Activated naive CD4-positive, alpha-beta T cell treated with anti-CD3 and anti-CD28 coated beads, Interleukin-2, amount 10 ng/mL, durations not matched to agents 7 days and 5 days (primary cell): ENCODE data around the gene B2M.

Source experiments
- CTCF ChIA-PET: fragments of 350-600 bp; sonication (Branson Sonifier 250); formaldehyde crosslinking; loops from one replicate; lab custom pipeline; 2021; ENCODE audit warnings: antibody characterized with exemption; lab: Charles Lee
- DNase-seq: peaks from one replicate; pipeline ENCODE4 v3.0.0-alpha.2; 2020
- H3K27ac Mint-ChIP-seq: one replicate; pipeline ENCODE4 v1.8.0; 2021; ENCODE audit warnings: mild to moderate bottlenecking, moderate library complexity, mixed read lengths
- H3K27me3 Mint-ChIP-seq: one replicate; pipeline ENCODE4 v1.8.0; 2021; ENCODE audit warnings: mild to moderate bottlenecking, mixed read lengths
- H3K36me3 Mint-ChIP-seq: one replicate; pipeline ENCODE4 v1.8.0; 2021; ENCODE audit warnings: mixed read lengths
- H3K4me1 Mint-ChIP-seq: one replicate; pipeline ENCODE4 v1.8.0; 2021; ENCODE audit warnings: mixed read lengths
- H3K4me3 Mint-ChIP-seq: one replicate; pipeline ENCODE4 v1.8.0; 2021; ENCODE audit warnings: mild to moderate bottlenecking, moderate library complexity, mixed read lengths
- H3K9me3 Mint-ChIP-seq: one replicate; pipeline ENCODE4 v1.8.0; 2021; ENCODE audit warnings: mixed read lengths

The B2M gene

DNA sequence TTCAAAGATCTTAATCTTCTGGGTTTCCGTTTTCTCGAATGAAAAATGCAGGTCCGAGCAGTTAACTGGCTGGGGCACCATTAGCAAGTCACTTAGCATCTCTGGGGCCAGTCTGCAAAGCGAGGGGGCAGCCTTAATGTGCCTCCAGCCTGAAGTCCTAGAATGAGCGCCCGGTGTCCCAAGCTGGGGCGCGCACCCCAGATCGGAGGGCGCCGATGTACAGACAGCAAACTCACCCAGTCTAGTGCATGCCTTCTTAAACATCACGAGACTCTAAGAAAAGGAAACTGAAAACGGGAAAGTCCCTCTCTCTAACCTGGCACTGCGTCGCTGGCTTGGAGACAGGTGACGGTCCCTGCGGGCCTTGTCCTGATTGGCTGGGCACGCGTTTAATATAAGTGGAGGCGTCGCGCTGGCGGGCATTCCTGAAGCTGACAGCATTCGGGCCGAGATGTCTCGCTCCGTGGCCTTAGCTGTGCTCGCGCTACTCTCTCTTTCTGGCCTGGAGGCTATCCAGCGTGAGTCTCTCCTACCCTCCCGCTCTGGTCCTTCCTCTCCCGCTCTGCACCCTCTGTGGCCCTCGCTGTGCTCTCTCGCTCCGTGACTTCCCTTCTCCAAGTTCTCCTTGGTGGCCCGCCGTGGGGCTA lies at the start of gene B2M, which contains the start of gene PATL2:
Gene B2M, plus strand, starts transcription at position 422 of the 647 bp plus-strand sequence. Its CDS starts 30 bp downstream, at position 452.
Gene PATL2, minus strand, starts transcription at position 228 of the 647 bp plus-strand sequence. CDS start 34,833 bp downstream, outside the sequence.
- peak; percentile 95 for DNase-seq
- peaks cover under 1% of the 10 kb centered on the region for H3K9me3 Mint-ChIP-seq
- H3K4me1 Mint-ChIP-seq: peaks cover 44% of the 10 kb centered on the region
- peaks cover 18% of the 10 kb centered on the region for H3K27me3 Mint-ChIP-seq
- H3K36me3 Mint-ChIP-seq: peaks cover 72% of the 10 kb centered on the region
- peak within 1 kb of the TSS; percentile 99 for H3K4me3 Mint-ChIP-seq
- CTCF ChIA-PET: interaction anchor here (0.5 to 13.2 kb wide), 15 partner anchors 10 to 405 kb away, joined by 3 to 282 read pairs (median 4); partner anchors contain the start of genes SPG11 and TRIM69
- peak within 1 kb of the TSS; percentile 100 for H3K27ac Mint-ChIP-seq

DNA sequence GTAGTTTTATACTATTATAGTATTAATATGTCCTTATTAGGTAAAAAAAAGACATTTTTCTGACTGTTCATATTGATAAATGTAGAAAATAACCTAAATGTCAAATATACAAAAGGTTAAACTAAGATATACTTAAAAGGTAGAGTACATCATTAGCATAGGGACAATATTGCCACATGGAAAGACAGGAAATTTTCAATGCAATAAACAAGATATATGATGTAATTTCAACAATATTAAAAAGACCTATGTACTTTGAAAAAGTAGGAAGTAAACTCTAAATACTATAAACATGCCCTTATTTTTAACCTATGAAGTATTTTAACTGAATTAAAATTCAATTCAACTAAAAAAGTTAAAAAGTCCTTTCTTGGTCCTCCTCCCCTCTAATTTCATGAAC lies 49.7 kb upstream of the B2M start:
- Mint-ChIP-seq H3K27me3 (no peaks in the 10 kb centered on the region), H3K27ac (peak overlapping the region; percentile 68), H3K4me3 (no peak overlapping the region), H3K4me1 (peaks cover 38% of the 10 kb centered on the region), H3K9me3 (no peaks in the 10 kb centered on the region), H3K36me3 (peaks cover 24% of the 10 kb centered on the region)
- CTCF ChIA-PET: interaction anchor here (0.7 to 6.9 kb wide), 5 partner anchors 16 to 82 kb away, joined by 3 to 165 read pairs (median 7); partner anchors contain the start of genes B2M, PATL2 and TRIM69
- no peak for DNase-seq

DNA sequence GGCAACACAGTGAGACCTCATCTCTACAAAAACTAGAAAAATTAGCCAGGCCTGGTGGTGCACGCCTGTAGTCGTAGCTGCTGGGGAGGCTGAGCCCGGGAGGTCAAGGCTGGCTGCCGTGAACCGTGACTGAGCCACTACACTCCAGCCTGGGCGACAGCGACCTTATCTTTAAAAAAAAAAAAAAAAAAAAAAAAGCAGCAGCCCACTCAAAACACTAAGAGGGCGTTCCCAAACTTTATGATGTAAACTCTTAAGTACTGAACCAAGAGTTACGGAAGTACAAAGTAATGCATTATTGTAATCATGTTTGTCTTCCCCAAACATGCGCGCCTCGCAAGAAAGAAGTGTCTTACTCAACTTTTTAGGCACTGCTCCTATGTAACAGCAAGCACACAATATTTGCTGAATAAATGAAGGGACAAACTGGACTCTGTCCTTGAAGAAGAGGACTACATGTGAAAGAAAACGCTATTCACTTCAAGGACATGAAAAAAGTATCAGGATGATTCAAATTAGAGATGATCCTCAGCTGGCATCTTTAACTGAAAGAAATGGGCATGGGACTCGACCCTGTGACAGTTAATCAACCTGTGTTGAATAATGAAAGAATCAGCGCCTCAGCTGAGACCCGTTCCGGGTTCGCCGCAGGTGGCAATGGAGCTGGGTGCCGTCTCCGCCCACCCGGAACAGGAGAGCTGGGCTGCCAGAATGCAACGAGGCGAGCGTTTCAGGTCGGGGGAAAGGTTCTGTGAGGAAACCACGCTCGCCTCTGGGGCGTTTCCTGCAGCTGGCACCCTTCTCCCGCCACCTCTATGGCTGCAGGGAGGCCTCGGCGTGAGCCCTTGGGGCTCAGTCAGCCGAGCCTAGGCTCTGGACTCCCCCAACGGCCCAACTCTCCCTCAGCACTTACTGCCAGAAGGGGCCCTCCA lies 48.6 kb upstream of the B2M start:
- CTCF ChIA-PET: interaction anchor here (0.6 to 6.9 kb wide), 13 partner anchors 15 to 258 kb away, joined by 3 to 168 read pairs (median 12); partner anchors contain the start of genes B2M, PATL2 and TRIM69
- Mint-ChIP-seq H3K27me3 (no peaks in the 10 kb centered on the region), H3K4me1 (peaks cover 49% of the 10 kb centered on the region), H3K9me3 (no peaks in the 10 kb centered on the region), H3K4me3 (peak overlapping the region; percentile 98), H3K27ac (peak overlapping the region; percentile 100), H3K36me3 (peaks cover 18% of the 10 kb centered on the region)
- DNase-seq: peak; percentile 93

DNA sequence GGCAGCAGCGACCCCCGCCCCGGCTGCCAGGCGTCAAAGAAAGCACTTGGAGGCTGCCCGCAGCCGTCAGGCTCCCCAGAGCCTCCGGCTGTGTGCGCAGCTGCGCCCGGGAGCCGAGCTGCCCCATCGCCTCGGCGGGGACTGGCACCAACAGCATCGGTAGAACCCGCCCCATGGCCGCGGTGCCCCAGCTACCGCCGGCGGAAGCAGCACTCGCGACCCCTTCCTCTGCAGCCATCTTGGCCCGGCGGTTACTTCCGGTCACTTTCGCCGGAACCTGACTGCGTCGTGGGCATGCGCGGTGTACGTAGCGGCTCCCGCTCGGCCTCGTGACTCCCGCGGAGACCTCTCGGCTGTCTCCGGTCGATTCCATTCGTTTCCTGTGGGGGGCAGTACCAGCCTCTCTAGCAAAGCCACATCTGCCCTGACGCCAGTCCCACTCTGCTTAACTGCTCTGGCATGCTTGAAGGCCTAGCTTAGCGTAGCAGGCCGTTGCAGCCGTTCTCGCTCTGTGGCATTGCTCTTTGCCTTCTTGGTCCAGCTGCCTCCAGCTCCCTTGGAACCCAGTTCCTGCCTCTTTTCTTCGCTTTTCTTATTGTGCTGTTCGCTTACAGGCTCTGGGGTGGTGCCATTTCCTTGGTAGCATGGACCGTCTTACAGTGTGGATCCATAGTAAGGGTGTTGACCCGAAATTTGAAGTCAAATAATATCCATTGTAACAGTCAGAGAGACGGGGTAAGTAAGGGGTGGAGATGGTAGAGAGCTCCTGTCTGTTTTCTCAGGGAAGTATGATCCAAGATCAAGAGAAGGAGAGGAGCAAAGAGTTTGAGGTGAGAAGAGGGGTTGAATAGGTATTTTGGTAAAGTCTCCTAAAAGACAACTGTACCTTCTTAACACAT lies 47.7 kb upstream of the B2M start, which contains the start of gene SPG11:
Gene SPG11, minus strand, starts transcription at position 253 of the 899 bp plus-strand sequence. Its CDS starts 15 bp downstream, at position 238.
- peak; percentile 98 for DNase-seq
- no peaks in the 10 kb centered on the region for H3K9me3 Mint-ChIP-seq
- peaks cover 58% of the 10 kb centered on the region for H3K4me1 Mint-ChIP-seq
- no peaks in the 10 kb centered on the region for H3K27me3 Mint-ChIP-seq
- peak within 1 kb of the TSS; percentile 100 for H3K27ac Mint-ChIP-seq
- CTCF ChIA-PET: interaction anchor here (0.6 to 6.9 kb wide), 14 partner anchors 14 to 374 kb away, joined by 3 to 168 read pairs (median 8); partner anchors contain the start of genes B2M, PATL2 and TRIM69
- peaks cover 20% of the 10 kb centered on the region for H3K36me3 Mint-ChIP-seq
- H3K4me3 Mint-ChIP-seq: peak within 1 kb of the TSS; percentile 98

DNA sequence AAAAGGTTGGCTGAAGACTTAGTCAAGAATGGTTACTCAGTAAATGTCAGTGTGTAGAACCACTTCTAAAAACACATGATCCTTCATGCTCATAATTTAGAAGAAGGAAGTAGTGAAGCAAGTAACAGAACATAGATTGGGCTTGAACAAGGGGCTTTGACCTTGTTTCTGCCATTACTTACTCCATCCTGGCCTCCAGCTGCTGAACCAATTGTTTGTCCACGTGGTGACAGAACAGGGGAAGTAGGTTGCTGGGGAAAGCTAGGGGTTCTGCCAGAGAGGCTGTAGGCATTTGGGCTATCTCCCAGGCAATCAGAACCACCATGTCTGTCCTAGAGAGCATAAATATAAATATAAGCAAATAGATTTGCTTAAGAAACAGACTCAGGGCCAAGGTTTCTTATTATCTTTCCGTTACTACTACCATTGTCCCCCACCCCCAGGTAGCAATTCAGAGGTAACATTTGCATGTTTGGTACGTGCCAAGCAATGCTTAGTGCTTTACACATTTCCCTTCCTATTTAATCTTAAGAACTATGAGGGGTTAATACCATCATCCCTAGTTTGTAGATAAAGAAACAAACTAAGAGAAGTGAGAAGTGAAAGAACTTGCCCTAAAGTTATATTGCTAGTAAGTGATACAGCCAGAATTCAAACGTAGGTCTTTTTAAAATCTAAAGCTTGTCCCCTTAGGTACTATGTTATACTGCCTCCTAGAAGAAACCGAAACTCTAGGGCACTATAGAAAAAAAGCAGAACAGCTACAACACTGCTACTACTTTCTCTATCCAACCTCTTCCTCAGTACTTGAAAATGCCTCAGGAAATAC lies 44.9 kb upstream of the B2M start:
- H3K27me3 Mint-ChIP-seq: no peaks in the 10 kb centered on the region
- CTCF ChIA-PET: interaction anchor here (0.9 to 6.9 kb wide), 7 partner anchors 11 to 82 kb away, joined by 3 to 168 read pairs (median 42); partner anchors contain the start of genes B2M, PATL2 and TRIM69
- no peaks in the 10 kb centered on the region for H3K9me3 Mint-ChIP-seq
- peaks cover 7% of the 10 kb centered on the region for H3K36me3 Mint-ChIP-seq
- peaks cover 81% of the 10 kb centered on the region for H3K4me1 Mint-ChIP-seq
- peak overlapping the region; percentile 68 for H3K4me3 Mint-ChIP-seq
- peak overlapping the region; percentile 93 for H3K27ac Mint-ChIP-seq
- no peak for DNase-seq

DNA sequence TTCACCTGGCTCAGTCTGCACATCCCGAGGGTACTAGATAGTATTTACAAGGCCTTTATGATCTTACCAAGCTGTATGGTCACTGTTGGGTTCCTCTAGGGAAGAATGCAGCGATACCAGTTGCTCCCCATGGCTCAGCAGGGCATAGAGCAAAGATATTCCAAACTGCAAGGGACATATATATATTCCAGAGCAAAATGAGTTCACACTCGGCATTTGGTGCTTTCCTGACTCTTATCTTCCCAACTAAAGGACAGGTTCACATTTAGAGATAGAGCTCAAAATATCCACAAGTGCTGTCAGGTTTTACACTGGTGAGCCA lies 44.3 kb upstream of the B2M start:
- CTCF ChIA-PET: interaction anchor here (0.9 to 6.9 kb wide), 7 partner anchors 11 to 83 kb away, joined by 3 to 168 read pairs (median 42); partner anchors contain the start of genes B2M, PATL2 and TRIM69
- peaks cover 8% of the 10 kb centered on the region for H3K36me3 Mint-ChIP-seq
- DNase-seq: no peak
- no peaks in the 10 kb centered on the region for H3K27me3 Mint-ChIP-seq
- H3K4me1 Mint-ChIP-seq: peaks cover 81% of the 10 kb centered on the region
- H3K4me3 Mint-ChIP-seq: peak overlapping the region; percentile 68
- no peaks in the 10 kb centered on the region for H3K9me3 Mint-ChIP-seq
- H3K27ac Mint-ChIP-seq: peak overlapping the region; percentile 93

DNA sequence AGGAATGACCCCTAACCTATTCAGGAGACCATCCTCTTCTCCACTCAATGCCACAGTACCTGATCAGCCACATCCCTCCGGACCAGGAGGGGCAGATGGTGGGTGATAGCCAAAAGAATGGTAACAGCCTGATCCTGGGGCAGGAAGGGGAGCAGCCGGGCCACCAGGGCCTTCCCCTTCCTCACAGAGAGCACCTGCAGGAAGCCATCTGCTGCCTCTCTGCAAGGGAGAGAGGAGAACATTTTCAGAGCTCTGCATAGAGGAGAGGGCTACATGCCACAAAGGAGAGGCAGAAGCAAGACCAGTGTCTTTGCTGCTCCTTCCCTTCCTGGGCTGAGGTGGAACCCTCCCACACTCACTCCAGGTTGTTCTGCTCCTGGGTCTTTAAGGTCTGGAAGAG lies 42.4 kb upstream of the B2M start:
- CTCF ChIA-PET: no interaction called here
- Mint-ChIP-seq H3K9me3 (no peaks in the 10 kb centered on the region), H3K4me3 (no peak overlapping the region), H3K27ac (peak overlapping the region; percentile 75), H3K36me3 (peaks cover 11% of the 10 kb centered on the region), H3K4me1 (peaks cover 94% of the 10 kb centered on the region), H3K27me3 (no peaks in the 10 kb centered on the region)
- DNase-seq: peak; percentile 42

DNA sequence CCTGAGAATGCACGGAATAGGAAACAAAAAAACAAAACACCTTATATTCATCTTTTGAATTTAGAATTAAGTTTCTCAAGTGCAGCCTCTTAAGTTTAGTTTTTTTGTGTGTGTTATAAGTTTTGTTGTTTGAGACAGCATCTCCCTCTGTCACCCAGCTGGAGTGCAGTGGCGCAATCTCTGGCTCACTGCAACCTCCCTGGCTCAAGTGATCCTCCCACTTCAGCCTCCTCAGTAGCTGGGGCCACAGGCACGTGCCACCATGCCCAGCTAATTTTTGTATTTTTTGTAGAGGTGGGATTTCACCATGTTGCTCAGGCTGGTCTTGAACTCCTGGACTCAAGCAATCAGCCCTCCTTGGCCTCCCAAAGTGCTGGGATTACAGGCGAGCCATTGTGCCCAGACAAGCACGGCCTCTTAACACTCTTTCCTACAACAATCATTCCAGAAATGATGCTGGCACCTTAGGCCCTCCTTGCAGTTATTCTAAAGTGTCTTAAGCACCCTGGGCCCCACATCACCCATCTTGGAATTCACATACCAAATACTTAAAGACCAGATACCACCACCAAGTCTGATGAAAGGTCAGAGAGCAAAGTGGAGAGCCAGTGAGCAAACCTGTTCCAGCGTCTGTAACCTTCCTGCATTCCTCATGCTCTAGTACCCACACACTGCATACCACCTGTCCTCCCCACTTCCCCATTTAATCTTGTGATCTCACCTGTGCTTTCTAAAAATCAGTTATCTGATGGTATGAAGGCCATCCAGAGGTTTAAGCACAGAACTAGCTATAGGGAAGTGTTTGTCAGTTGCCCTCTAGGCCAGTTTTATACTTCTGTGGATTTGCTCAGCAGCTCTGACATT lies 41.0 kb upstream of the B2M start:
- DNase-seq: no peak
- no peaks in the 10 kb centered on the region for H3K27me3 Mint-ChIP-seq
- H3K36me3 Mint-ChIP-seq: peaks cover 15% of the 10 kb centered on the region
- no peaks in the 10 kb centered on the region for H3K9me3 Mint-ChIP-seq
- H3K4me3 Mint-ChIP-seq: no peak overlapping the region
- CTCF ChIA-PET: interaction anchor here (0.8 to 1.5 kb wide), 2 partner anchors 11 to 67 kb away, joined by 3 to 4 read pairs; no protein-coding TSS in a partner anchor
- H3K4me1 Mint-ChIP-seq: peaks cover 91% of the 10 kb centered on the region
- H3K27ac Mint-ChIP-seq: peak overlapping the region; percentile 60

DNA sequence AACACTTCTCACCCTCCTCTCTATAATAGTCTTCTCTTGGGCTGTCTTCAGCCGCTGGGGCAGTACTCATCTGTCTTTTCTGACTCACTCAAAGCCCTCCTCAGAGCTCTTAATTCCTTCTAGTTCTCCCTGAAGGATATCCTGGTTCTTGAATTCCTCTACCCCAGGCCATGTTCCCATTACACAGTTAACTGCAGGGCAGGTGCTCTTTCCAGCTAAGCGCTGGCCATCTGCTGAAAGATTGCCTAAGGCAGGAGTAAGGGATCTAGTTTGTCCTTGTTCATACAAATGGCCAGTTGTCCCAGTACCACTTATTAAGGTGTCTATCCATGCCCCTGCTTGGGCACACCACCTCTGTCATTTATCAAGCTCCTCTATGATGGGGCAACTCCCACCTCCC lies 37.7 kb upstream of the B2M start:
- CTCF ChIA-PET: no interaction called here
- no peaks in the 10 kb centered on the region for H3K27me3 Mint-ChIP-seq
- peaks cover 25% of the 10 kb centered on the region for H3K36me3 Mint-ChIP-seq
- H3K27ac Mint-ChIP-seq: no peak overlapping the region
- no peak for DNase-seq
- no peaks in the 10 kb centered on the region for H3K9me3 Mint-ChIP-seq
- H3K4me1 Mint-ChIP-seq: peaks cover 92% of the 10 kb centered on the region
- H3K4me3 Mint-ChIP-seq: no peak overlapping the region

DNA sequence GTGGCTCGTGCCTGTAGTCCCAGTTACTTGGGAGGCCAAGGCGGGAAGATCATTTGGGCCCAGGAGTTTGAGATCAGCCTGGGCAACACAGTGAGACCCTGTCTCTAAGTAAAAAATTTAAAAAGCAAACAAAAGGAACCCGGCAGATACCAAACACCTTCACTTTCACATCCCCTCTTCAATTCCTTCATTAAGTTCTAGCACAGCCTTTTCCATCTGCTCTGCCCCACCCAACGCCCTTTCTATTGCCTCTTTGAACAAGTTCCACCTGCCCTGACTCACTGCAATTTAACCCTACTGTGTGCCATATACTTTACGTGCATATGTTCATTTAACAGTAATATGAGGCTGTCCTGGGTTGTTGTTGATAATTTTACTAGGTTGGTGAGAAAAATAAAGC lies 35.4 kb upstream of the B2M start:
- H3K9me3 Mint-ChIP-seq: peaks cover 7% of the 10 kb centered on the region
- CTCF ChIA-PET: interaction anchor here (0.8 to 3.4 kb wide), 2 partner anchors 10 to 62 kb away, joined by 3 to 42 read pairs; partner anchors contain the start of gene SPG11
- no peaks in the 10 kb centered on the region for H3K27me3 Mint-ChIP-seq
- H3K36me3 Mint-ChIP-seq: peaks cover 36% of the 10 kb centered on the region
- peak overlapping the region; percentile 60 for H3K4me3 Mint-ChIP-seq
- H3K27ac Mint-ChIP-seq: peak overlapping the region; percentile 98
- no peak for DNase-seq
- peaks cover 88% of the 10 kb centered on the region for H3K4me1 Mint-ChIP-seq

DNA sequence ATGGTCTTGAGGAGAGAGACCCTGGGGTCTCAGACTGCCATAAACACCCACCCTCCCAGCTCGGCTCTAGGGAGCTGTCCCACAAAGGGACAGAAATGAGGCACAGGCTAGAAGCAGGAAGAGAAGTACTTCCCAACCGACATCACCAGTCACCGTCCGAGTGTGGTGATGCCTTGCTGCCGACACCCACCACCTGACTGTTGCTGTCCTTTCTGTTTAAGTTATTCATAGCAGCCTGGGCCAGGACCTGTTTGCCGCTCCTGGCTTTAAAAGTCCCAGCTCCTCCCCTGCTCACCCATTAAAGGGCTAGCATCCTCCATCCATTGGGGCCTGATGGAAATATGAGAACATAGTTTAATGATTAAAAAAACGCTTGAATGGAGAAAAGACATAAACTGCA lies 34.6 kb upstream of the B2M start:
- Mint-ChIP-seq H3K27ac (peak overlapping the region; percentile 98), H3K9me3 (peaks cover 12% of the 10 kb centered on the region), H3K36me3 (peaks cover 42% of the 10 kb centered on the region), H3K27me3 (no peaks in the 10 kb centered on the region), H3K4me1 (peaks cover 88% of the 10 kb centered on the region), H3K4me3 (peak overlapping the region; percentile 60)
- CTCF ChIA-PET: interaction anchor here (0.8 to 3.4 kb wide), 3 partner anchors 11 to 61 kb away, joined by 3 to 42 read pairs (median 4); partner anchors contain the start of gene SPG11
- DNase-seq: peak; percentile 56
